Measurements from ENCODE around the gene IPO4. TPM values are rescaled to one million over a fixed set of nuclear protein-coding genes. Genes with fewer than 3 reads are reported as not detected.
A peak's percentile ranks its signal among the peaks of the same experiment; 100 is the strongest.

The IPO4 gene
- total and polyA plus RNA-seq, 2 of the 13 experiments (the other 11 are each of a cell fraction or from before 2014, with no cell fraction given) = 39.0 to 179 TPM

DNA sequence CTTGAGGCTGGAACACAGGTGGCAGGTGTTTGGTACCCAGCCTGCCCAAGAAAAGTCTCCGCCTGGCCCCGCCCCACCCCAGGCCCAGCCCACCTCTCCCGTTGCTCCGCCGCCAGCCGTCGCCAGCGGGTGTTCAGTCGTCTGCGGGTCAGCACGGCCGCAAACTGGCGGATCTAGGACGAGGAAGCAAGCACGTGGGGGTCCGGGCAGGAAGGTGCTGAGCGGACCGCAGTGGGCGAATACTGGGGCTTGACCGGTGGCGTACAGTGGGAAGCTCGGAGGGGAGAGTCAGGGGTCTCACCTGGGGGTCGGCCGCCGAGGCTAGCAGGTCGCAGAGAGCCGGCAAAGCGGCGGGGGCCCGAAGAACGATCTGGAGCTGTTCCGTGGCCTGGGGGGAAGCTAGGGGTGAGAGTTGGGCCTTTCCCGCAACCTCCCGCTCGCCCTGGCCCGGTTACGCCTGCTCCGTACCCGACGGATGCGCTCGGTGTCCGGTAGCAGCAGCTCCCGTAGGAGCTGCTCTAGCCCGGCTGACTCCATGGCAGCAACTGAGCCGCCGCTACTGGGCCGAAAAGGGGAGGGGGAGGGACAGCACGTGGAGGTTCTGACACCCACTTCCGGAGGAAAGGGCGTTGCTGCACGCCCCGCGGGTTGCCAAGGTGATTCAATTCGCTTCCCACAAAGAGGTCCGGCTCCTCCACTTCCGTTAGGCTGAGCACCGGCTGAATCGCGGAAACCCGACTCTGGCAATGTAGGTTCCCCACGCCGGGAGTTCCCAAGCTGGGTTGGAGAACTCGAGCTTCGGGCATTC lies at the start of gene IPO4 (continued):
- no peak for TF ChIP-seq ATF7 (IDR thresholded peaks at IDR 0.05)
- TF ChIP-seq ATF7 (CRISPR knock-in tag; IDR thresholded peaks at IDR 0.05) = peak; percentile 42
- TF ChIP-seq, protein P1, sequence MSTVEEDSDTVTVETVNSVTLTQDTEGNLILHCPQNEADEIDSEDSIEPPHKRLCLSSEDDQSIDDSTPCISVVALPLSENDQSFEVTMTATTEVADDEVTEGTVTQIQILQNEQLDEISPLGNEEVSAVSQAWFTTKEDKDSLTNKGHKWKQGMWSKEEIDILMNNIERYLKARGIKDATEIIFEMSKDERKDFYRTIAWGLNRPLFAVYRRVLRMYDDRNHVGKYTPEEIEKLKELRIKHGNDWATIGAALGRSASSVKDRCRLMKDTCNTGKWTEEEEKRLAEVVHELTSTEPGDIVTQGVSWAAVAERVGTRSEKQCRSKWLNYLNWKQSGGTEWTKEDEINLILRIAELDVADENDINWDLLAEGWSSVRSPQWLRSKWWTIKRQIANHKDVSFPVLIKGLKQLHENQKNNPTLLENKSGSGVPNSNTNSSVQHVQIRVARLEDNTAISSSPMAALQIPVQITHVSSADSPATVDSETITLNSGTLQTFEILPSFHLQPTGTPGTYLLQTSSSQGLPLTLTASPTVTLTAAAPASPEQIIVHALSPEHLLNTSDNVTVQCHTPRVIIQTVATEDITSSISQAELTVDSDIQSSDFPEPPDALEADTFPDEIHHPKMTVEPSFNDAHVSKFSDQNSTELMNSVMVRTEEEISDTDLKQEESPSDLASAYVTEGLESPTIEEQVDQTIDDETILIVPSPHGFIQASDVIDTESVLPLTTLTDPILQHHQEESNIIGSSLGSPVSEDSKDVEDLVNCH (CRISPR knock-in tag; IDR thresholded peaks at IDR 0.05) = no peak
- TF ChIP-seq TBX3 (IDR thresholded peaks at IDR 0.05; ENCODE audit: borderline replicate concordance) = peak; percentile 82
- no peak for TF ChIP-seq ZSCAN30 (CRISPR knock-in tag; IDR thresholded peaks at IDR 0.05)
- TF ChIP-seq, protein P2, sequence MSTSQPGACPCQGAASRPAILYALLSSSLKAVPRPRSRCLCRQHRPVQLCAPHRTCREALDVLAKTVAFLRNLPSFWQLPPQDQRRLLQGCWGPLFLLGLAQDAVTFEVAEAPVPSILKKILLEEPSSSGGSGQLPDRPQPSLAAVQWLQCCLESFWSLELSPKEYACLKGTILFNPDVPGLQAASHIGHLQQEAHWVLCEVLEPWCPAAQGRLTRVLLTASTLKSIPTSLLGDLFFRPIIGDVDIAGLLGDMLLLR (CRISPR knock-in tag; IDR thresholded peaks at IDR 0.05) = peak; percentile 100
- TF ChIP-seq MAFG (CRISPR knock-in tag; IDR thresholded peaks at IDR 0.05) = no peak
- peak; percentile 66 for TF ChIP-seq PRPF4 (IDR thresholded peaks at IDR 0.05; ENCODE audit: low read depth, low read length, poor library complexity, severe bottlenecking)
- peak; percentile 98 for TF ChIP-seq ZNF20 (CRISPR knock-in tag; IDR thresholded peaks at IDR 0.05)
- TF ChIP-seq, protein P3, sequence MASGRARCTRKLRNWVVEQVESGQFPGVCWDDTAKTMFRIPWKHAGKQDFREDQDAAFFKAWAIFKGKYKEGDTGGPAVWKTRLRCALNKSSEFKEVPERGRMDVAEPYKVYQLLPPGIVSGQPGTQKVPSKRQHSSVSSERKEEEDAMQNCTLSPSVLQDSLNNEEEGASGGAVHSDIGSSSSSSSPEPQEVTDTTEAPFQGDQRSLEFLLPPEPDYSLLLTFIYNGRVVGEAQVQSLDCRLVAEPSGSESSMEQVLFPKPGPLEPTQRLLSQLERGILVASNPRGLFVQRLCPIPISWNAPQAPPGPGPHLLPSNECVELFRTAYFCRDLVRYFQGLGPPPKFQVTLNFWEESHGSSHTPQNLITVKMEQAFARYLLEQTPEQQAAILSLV (CRISPR knock-in tag; IDR thresholded peaks at IDR 0.05; ENCODE audit: borderline replicate concordance) = peak; percentile 90
- TF ChIP-seq, protein P4, sequence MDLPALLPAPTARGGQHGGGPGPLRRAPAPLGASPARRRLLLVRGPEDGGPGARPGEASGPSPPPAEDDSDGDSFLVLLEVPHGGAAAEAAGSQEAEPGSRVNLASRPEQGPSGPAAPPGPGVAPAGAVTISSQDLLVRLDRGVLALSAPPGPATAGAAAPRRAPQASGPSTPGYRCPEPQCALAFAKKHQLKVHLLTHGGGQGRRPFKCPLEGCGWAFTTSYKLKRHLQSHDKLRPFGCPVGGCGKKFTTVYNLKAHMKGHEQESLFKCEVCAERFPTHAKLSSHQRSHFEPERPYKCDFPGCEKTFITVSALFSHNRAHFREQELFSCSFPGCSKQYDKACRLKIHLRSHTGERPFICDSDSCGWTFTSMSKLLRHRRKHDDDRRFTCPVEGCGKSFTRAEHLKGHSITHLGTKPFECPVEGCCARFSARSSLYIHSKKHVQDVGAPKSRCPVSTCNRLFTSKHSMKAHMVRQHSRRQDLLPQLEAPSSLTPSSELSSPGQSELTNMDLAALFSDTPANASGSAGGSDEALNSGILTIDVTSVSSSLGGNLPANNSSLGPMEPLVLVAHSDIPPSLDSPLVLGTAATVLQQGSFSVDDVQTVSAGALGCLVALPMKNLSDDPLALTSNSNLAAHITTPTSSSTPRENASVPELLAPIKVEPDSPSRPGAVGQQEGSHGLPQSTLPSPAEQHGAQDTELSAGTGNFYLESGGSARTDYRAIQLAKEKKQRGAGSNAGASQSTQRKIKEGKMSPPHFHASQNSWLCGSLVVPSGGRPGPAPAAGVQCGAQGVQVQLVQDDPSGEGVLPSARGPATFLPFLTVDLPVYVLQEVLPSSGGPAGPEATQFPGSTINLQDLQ (CRISPR knock-in tag; IDR thresholded peaks at IDR 0.05) = no peak
- TF ChIP-seq, protein P5, sequence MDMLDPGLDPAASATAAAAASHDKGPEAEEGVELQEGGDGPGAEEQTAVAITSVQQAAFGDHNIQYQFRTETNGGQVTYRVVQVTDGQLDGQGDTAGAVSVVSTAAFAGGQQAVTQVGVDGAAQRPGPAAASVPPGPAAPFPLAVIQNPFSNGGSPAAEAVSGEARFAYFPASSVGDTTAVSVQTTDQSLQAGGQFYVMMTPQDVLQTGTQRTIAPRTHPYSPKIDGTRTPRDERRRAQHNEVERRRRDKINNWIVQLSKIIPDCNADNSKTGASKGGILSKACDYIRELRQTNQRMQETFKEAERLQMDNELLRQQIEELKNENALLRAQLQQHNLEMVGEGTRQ (IDR thresholded peaks at IDR 0.05; ENCODE audit: low read depth, low read length) = peak; percentile 89
- TF ChIP-seq, protein P5 (CRISPR knock-in tag; IDR thresholded peaks at IDR 0.05; ENCODE audit: borderline replicate concordance) = peak; percentile 94
- peak; percentile 99 for TF ChIP-seq MIER3 (CRISPR knock-in tag; IDR thresholded peaks at IDR 0.05; ENCODE audit: borderline replicate concordance)
- peak; percentile 81; the same call in 1 of the 2 replicates for TF ChIP-seq ZFP36L1 (CRISPR knock-in tag; IDR thresholded peaks at IDR 0.05)
- 0 out of 2 replicates have a peak, but pooled peaks have one; percentile 84 for TF ChIP-seq NFATC3 (CRISPR knock-in tag; IDR thresholded peaks at IDR 0.05)
- TF ChIP-seq BHLHE40 (IDR thresholded peaks at IDR 0.05; ENCODE audit: low read length) = peak; percentile 95
- TF ChIP-seq HNRNPK (IDR thresholded peaks at IDR 0.05; ENCODE audit: low read depth, low read length, poor library complexity, severe bottlenecking) = no peak

Data from HepG2 (cell line).